Suprapubic skin (tissue), 3 donors: ENCODE results near the gene SETD7.

Experiments
- POLR2A ChIP-seq, 2 donors: fragments of 450-650 bp; IDR thresholded peaks; one replicate each; pipeline ENCODE4 v1.6.1; 2017; ENCODE audit warnings: antibody characterized with exemption in 2 of 2, mild to moderate bottlenecking in 2 of 2, moderate library complexity in 2 of 2
- TF ChIP-seq, protein P1 (sequence below), 2 donors: fragments of 200-600 bp in 1 of 2; fragments of 450-650 bp in 1 of 2; sonication (generic) in 1 of 2; IDR thresholded peaks; one replicate each; pipeline ENCODE4 v1.5.1; 2016 to 2019; ENCODE audit warnings: antibody characterized with exemption in 2 of 2, mild to moderate bottlenecking in 1 of 2, moderate library complexity in 1 of 2

GRCh38 chr4:139469869-139470268 is 86.2 kb downstream of the SETD7 start:
- no peak for TF ChIP-seq POLR2A (IDR thresholded peaks at IDR 0.05)
- TF ChIP-seq, protein P1, sequence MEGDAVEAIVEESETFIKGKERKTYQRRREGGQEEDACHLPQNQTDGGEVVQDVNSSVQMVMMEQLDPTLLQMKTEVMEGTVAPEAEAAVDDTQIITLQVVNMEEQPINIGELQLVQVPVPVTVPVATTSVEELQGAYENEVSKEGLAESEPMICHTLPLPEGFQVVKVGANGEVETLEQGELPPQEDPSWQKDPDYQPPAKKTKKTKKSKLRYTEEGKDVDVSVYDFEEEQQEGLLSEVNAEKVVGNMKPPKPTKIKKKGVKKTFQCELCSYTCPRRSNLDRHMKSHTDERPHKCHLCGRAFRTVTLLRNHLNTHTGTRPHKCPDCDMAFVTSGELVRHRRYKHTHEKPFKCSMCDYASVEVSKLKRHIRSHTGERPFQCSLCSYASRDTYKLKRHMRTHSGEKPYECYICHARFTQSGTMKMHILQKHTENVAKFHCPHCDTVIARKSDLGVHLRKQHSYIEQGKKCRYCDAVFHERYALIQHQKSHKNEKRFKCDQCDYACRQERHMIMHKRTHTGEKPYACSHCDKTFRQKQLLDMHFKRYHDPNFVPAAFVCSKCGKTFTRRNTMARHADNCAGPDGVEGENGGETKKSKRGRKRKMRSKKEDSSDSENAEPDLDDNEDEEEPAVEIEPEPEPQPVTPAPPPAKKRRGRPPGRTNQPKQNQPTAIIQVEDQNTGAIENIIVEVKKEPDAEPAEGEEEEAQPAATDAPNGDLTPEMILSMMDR (IDR thresholded peaks at IDR 0.05), result no peak
